Chondrocyte (in vitro differentiated cells): Measurements from ENCODE around the gene ALG6. TPM values are rescaled to one million over a fixed set of nuclear protein-coding genes. Genes with fewer than 3 reads are reported as not detected.

Source experiments
- DNase-seq: peaks from one replicate; pipeline ENCODE4 v3.0.0; 2021; ENCODE audit warnings: mixed read lengths, low spot score
- H3K27ac Mint-ChIP-seq: one replicate; pipeline ENCODE4 v1.8.0; 2021; ENCODE audit warnings: mild to moderate bottlenecking, moderate library complexity, mixed read lengths; ENCODE audit not compliant: unreplicated experiment
- H3K27me3 Mint-ChIP-seq: 2 replicates; pipeline ENCODE4 v1.8.0; 2021; ENCODE audit warnings: low read depth, mixed read lengths
- H3K36me3 Mint-ChIP-seq: 2 replicates; pipeline ENCODE4 v1.8.0; 2021; ENCODE audit warnings: low read depth, mixed read lengths
- H3K4me1 Mint-ChIP-seq: 2 replicates; pipeline ENCODE4 v1.8.0; 2021; ENCODE audit warnings: low read depth, mild to moderate bottlenecking, mixed read lengths
- H3K4me3 Mint-ChIP-seq: one replicate; pipeline ENCODE4 v1.8.0; 2021; ENCODE audit warnings: mild to moderate bottlenecking, moderate library complexity, mixed read lengths; ENCODE audit not compliant: unreplicated experiment
- H3K9me3 Mint-ChIP-seq: 2 replicates; pipeline ENCODE4 v1.8.0; 2021; ENCODE audit warnings: low read depth, mixed read lengths
- CTCF ChIP-seq: fragments of 200-600 bp; sonication (generic); IDR thresholded peaks from 2 replicates; pipeline ENCODE4 v1.5.0; 2021; ENCODE audit warnings: antibody characterized with exemption, mild to moderate bottlenecking, moderate library complexity
- total RNA-seq: library from RNA; stranded (reverse); gene quantifications from 3 replicates; pipeline ENCODE4 v1.2.1, GENCODE V29; 2021

ALG6 gene
- total RNA-seq, 1 donor from 2014 or later = 8.5 TPM

- Mint-ChIP-seq H3K27me3 (peaks cover 80% of the 10 kb centered on the region), H3K36me3 (peaks cover 8% of the 10 kb centered on the region), H3K4me3 (no peak overlapping the region), H3K4me1 (peaks cover 4% of the 10 kb centered on the region), H3K9me3 (no peaks in the 10 kb centered on the region), H3K27ac (no peak overlapping the region)
- DNase-seq = no peak
- no peak for TF ChIP-seq CTCF
Observed at GRCh38 chr1:63329621-63330330, 37.7 kb upstream of the ALG6 start.

DNA sequence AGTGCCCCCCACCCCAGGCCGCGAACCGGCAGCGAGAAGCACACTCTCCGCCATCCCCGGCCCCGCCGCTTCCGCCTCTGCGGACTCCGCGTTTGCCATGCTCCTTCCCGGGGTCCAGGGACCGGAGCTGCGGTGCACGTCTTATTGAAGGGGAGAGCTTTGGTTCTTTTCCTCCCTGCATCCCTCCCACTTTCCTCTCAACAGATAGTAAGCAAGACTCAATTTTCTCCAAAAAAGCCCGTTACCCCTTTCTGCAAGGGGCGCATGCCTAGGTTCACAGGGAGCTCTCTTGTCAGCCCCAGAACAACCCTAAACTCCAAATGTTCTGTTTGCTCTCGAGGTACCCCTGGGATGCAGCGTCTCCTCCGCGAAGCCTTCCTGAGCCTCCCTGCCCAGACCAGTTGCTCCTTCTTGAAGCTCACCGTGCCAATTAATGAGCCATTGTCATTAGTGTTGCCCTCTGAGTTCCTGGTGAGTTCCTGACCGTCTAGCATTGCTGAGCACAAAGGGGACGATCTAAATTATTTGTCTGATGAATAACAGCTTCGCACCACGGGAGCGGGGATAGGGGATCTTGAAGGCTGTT lies 37.0 kb upstream of the ALG6 start:
- no peak for DNase-seq
- Mint-ChIP-seq H3K27ac (no peak overlapping the region), H3K9me3 (no peaks in the 10 kb centered on the region), H3K36me3 (peaks cover 8% of the 10 kb centered on the region), H3K4me3 (no peak overlapping the region), H3K27me3 (peaks cover 83% of the 10 kb centered on the region), H3K4me1 (peaks cover 4% of the 10 kb centered on the region)
- no peak for TF ChIP-seq CTCF

DNA sequence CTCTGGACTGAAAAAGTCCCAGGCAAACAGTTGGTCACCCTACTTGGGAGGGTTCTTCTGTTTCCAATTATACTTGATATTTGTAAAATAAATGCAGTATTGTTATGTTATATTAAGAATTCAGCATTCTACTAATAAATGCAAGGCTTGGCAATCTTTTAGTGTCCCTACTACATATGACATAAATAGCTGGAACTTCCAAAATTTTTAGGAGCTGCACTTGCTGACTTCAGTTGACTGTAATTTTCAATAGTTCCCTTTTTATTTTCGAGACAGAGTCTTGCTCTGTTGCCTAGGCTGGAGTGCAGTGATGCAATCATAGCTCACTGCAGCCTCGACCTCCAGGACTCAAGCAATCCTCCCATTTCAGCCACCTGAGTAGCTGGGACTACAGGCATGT lies 25.0 kb upstream of the ALG6 start:
- peaks cover 15% of the 10 kb centered on the region for H3K27me3 Mint-ChIP-seq
- H3K9me3 Mint-ChIP-seq = no peaks in the 10 kb centered on the region
- no peaks in the 10 kb centered on the region for H3K4me1 Mint-ChIP-seq

GRCh38 chr1:63343922-63344321 lies 23.5 kb upstream of the ALG6 start:
- no peaks in the 10 kb centered on the region for H3K4me1 Mint-ChIP-seq
- no peak for TF ChIP-seq CTCF
- DNase-seq = no peak
- H3K36me3 Mint-ChIP-seq = no peaks in the 10 kb centered on the region
- no peak overlapping the region for H3K27ac Mint-ChIP-seq
- no peak overlapping the region for H3K4me3 Mint-ChIP-seq
- H3K27me3 Mint-ChIP-seq = peaks cover 19% of the 10 kb centered on the region
- no peaks in the 10 kb centered on the region for H3K9me3 Mint-ChIP-seq

More for the DNA sequence above, 25.0 kb upstream of the ALG6 start:
- Mint-ChIP-seq H3K36me3 (no peaks in the 10 kb centered on the region), H3K27ac (no peak overlapping the region), H3K4me3 (no peak overlapping the region)
- no peak for DNase-seq
- no peak for TF ChIP-seq CTCF

DNA sequence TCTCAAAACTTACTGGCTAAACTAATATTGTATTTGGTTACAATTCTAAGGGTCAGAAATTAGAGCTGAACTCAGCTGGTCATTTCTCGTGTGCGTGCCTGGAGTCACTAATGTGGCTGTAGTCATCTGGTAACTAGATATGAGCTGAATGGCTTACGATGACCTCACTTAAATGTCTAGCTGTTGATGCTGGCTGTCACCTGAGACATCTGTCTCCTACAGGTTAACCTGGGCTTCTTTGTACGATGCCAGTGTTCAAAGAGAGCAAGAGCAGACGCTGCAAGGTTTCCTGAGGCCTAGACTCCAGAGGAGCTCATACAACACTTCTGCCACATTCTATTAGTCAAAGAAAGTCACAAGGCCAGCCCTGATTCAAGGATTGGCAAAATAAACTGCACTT lies 17.1 kb upstream of the ALG6 start:
- H3K9me3 Mint-ChIP-seq = no peaks in the 10 kb centered on the region
- H3K27me3 Mint-ChIP-seq = peaks cover 40% of the 10 kb centered on the region

More for the DNA sequence above, 17.1 kb upstream of the ALG6 start:
- no peak overlapping the region for H3K4me3 Mint-ChIP-seq
- TF ChIP-seq CTCF = no peak
- H3K4me1 Mint-ChIP-seq = no peaks in the 10 kb centered on the region
- DNase-seq = no peak
- H3K36me3 Mint-ChIP-seq = no peaks in the 10 kb centered on the region
- H3K27ac Mint-ChIP-seq = no peak overlapping the region
